Measurements from ENCODE around the gene KLHL40. TPM values are rescaled to one million over a fixed set of nuclear protein-coding genes. Genes with fewer than 3 reads are reported as not detected.

Gene KLHL40
- total and polyA plus RNA-seq, 9 of the 15 experiments (the other 6 are each of a cell fraction or from before 2014, with no cell fraction given): not detected

- TF ChIP-seq REST (IDR thresholded peaks at IDR 0.05; ENCODE audit: borderline replicate concordance): no peak
- no peak for TF ChIP-seq REST (CRISPR knock-in tag; IDR thresholded peaks at IDR 0.05; ENCODE audit: low read depth)
Observed at GRCh38 chr3:42672515-42672914, 12.8 kb upstream of the KLHL40 start (continued).

- FAIRE-seq (no peak), ATAC-seq (no peak)
- no peak for TF ChIP-seq ZHX1 (conservative IDR thresholded peaks at IDR 0.05; ENCODE audit: low read length)
- no peak for TF ChIP-seq ZNF668 (CRISPR knock-in tag; IDR thresholded peaks at IDR 0.05)
- TF ChIP-seq MTA1 (IDR thresholded peaks at IDR 0.05; ENCODE audit: borderline replicate concordance): no peak
- no peak for TF ChIP-seq HNRNPK (IDR thresholded peaks at IDR 0.05; ENCODE audit: low read depth, low read length, poor library complexity, severe bottlenecking)
- TF ChIP-seq HDGF (IDR thresholded peaks at IDR 0.05): no peak
- no peak for TF ChIP-seq ARID2 (IDR thresholded peaks at IDR 0.05)
Observed at GRCh38 chr3:42673082-42673481, 12.3 kb upstream of the KLHL40 start.

More at GRCh38 chr3:42673082-42673481, 12.3 kb upstream of the KLHL40 start:
- Histone ChIP-seq H3K4me3 (no peak overlapping the region), H3K36me3 (ENCODE audit: control insufficient read depth, insufficient read depth, low read length) (no peaks in the 10 kb centered on the region), H2AFZ (ENCODE audit: low read depth, low read length) (no peak overlapping the region), H3K9ac (ENCODE audit: insufficient read depth in 1 of 2, low read depth in 2 of 2, low read length in 2 of 2) (no peak overlapping the region), H3K27me3 (ENCODE audit: control insufficient read depth in 2 of 2, insufficient read depth in 2 of 2, low read length in 2 of 2) (peaks cover 11 to 31% of the 10 kb centered on the region in 2 experiments; a peak in 4 of 5 replicates), H3K9me1 (ENCODE audit: control insufficient read depth, insufficient read depth, low read length) (no peaks in the 10 kb centered on the region), H3K4me1 (replicated peaks in 1 of 2; ENCODE audit: control insufficient read depth in 2 of 2, insufficient read depth in 2 of 2, low read length in 2 of 2) (no peaks in the 10 kb centered on the region), H3K4me2 (ENCODE audit: insufficient read depth, low read length) (no peak overlapping the region), H3K27ac (ENCODE audit: extremely low read depth, low read depth, low read length) (no peak overlapping the region), H3K9me3 (replicated peaks; ENCODE audit: control insufficient read depth, insufficient read depth, low read depth, low read length) (no peaks in the 10 kb centered on the region), H4K20me1 (replicated peaks; ENCODE audit: control insufficient read depth, insufficient read depth, low read length) (no peaks in the 10 kb centered on the region), H3K79me2 (ENCODE audit: control insufficient read depth, insufficient read depth, low read length) (no peaks in the 10 kb centered on the region)
- in situ Hi-C loops (cut with MboI) (no loop called here), intact Hi-C loops (cut with micrococcal nuclease) (no loop called here)
- no TSS peak for BruUV-seq (replicated peaks)
- no peak for DNase-seq (ENCODE audit: extremely low read depth in 1 of 4, low spot score in 3 of 4)
- CTCF ChIA-PET (ENCODE audit: low intra/inter-chr PET ratio): no interaction called here
- POLR2A ChIA-PET: no interaction called here
